Stimulated activated CD4-positive, alpha-beta T cell treated with anti-CD3 and anti-CD28 coated beads, Interleukin-1b, Interleukin-23, amount 100 ng/mL, for 48 hours (primary cell): Measurements from ENCODE around the gene ROCK2.

Source experiments
- DNase-seq: peaks from one replicate; pipeline ENCODE4 v3.0.0-alpha.2; 2020

ROCK2 gene

DNA sequence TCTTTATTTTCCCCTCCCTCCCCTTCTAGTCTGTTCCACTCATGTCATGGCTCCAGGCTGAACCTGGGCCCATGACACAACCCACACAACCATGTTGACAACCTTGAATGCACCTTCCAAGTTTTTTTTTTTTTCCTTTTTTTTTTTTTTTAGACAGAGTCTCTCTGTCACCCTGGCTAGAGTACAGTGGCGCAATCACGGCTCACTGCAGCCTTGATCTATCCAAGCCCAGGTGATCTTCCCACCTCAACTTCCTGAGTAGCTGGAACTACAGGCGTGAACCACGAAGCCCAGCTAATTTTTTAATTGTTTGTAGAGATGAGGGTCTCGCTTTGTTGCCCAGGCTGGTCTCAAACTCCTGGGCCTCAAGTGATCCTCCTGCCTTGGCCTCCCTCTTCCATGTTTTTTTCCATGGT is 21.9 kb upstream of the ROCK2 start:
- no peak for DNase-seq

DNA sequence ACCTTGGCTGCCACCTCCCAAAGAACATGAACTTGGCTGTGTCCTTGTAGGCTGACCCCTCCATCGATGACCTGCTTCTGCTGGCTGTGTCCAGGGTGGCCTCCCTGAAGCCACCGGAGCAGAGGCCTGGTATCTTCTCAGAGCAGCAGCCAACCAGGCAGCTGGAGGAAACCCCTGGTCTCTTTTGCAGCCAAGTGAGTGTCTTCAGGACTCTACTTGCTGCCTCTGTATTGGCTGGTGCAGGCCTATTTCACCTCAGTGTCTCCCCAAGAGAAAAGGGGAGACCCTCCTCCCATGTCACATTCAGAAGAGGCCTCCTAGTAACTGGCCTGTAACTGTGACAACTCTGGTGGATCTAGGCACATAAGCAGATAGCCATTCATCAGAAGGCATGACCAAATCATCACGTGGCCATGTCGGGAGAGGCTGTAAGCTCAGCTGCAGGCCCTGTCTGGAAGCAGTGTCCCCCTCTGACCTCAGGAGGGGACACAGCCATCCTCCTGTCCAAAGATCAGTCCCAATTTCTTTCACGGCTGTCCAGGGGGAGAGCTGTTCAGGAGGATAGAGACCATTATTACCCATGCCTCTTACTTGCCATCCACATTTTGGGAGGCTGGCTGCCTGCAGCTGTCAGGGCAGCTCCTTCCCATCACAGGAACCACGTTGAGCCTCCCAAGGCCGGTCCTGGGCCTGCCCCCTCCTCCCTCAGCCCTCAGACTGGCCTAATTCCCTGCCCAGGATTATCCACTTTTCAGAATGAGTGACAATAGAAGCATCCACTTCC is 20.9 kb upstream of the ROCK2 start:
- DNase-seq = no peak

DNA sequence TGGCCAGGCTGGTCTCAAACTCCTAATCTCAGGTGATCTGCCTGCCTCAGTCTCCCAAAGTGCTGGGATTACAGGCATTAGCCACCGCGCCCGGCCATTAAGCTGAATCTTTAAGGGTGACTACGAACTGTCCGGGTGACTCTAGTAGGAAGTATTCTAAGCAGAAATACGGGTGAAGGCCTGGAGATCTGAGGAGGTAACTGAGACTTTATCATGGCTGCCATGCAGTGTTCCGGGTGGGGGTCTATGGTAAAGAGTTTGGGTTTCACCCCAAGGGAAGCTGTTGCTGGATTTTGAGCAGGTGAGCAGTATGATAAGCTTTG is 20.1 kb upstream of the ROCK2 start:
- no peak for DNase-seq

DNA sequence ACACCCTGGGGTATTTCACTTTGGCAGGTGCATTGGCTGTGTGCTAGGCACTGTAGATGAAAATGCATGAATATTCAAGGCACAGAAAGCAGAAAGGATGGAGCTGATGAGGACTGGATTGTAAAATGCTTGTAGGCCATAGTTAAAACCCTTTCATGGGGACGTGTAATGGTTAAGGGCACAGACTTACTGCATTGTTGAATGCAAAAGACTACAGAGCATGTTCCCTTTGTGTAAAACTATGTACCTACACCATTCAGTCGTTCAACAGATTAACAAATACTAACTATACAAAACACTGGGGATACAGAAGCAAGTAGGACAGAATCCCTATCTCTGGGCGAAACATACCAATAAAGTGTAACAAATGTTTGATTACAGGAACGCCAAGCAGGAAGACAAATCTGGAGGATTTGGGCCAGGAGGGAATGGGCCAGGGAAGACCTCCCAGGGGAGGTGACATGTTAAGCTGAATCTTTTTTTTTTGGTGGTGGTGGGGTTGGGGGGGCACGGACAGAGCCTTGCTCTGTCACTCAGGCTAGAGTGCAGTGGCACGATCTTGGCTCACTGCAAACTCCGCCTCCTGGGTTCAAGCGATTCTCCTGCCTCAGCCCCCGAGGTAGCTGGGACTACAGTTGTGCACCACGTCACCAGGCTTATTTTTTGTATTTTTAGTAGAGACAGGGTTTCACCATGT is 19.6 kb upstream of the ROCK2 start:
- DNase-seq = no peak

DNA sequence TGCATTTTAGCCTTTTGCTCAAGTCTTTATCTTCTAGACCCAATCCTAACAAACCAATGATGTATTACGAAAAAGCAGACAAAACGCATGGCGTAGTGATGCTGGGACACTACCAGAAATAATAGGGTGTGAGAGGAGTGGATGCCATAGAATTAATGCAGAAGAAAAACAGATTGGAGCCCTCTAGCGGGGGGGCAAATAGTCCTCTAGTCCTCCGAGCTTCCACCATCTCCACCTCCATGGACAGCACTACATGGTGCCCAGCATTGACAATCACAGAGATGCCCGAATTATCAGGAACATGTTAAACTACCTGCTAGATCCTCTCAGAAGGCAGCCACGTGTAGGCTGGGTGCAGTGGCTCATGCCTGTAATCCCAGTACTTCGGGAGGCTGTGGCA is 15.4 kb upstream of the ROCK2 start:
- DNase-seq = no peak

DNA sequence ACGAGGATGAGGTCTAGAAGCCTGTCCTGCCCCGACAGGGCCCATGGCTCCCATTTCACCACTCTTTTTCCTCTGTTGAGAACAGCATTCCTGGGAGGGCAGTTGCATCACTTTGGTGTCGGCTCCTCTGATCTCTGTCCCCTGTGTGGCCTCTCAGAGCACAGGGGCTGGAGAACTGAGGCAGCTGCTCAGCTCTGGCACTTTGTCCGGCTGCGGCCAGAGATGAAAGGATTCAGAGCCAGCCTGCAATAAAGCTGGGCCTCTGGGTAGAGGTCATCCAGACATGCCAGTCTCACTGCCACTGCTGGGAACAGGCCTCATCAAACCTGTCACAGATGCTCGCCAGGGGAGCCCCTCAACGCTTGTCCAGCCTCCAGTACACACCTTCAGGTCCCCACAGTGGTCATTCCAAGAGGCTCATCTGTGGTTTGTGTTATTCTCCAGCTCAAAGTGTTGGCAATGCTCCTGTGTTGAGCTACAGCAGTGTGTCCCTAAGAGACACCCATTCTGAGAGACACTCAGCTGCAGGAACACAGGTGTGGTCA is 13.1 kb upstream of the ROCK2 start:
- no peak for DNase-seq

DNA sequence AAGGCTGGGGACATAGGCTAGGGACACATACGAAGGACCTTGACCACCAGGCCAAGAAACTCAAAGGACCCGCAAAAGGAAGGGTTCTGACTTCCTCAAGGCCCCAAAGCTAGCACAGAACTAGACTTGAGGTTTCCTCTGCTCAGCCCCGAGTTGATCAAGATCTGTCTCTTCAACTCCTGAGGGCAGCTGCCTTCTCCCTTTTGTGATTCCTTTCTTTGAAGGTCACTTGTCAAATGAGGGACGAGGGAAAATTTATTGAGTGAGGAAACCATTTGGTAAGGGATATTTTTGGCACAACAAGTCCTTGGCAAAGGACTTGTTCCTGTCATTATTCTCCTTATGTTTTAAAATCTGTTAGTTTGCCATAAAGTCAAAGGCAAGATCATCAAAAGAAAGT is 12.3 kb upstream of the ROCK2 start:
- no peak for DNase-seq

DNA sequence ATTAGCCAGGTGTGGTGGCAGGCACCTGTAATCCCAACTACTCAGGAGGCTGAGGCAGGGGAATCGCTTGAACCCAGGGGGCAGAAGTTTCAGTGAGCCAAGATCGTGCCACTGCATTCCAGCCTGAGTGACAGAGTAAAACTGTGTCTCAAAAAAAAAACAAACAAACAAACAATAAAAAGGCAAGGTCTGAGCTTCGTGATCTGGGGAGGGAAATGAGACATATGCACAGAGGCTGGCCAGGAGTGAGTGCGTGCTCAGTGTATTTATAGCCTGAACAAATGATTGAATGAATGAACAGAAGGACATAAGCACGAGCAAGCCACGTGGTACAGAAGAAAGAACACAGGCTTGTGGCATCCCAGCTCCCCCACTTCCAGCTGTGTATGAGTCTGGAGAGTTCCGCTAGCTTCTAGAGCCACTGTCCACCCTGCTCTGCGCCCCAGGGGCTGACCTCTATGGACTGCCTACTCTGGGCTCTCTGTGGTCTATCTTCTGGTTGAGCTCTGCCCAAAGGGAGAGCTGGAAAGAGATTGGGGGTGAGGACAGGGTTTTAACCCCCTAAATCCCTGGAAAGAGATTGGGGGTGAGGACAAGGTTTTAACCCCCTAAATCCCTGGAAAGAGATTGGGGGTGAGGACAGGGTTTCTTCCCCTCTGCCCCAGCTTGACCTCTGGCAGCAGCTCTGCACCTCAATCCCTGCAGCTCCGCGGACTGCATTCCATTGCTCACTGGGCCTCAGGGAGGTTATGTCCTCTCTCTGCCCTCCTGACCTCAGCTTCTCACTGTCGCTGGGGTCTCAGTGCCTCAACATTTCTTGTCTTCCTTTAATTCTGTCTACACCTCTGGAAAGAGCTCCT is 11.0 kb upstream of the ROCK2 start:
- no peak for DNase-seq

DNA sequence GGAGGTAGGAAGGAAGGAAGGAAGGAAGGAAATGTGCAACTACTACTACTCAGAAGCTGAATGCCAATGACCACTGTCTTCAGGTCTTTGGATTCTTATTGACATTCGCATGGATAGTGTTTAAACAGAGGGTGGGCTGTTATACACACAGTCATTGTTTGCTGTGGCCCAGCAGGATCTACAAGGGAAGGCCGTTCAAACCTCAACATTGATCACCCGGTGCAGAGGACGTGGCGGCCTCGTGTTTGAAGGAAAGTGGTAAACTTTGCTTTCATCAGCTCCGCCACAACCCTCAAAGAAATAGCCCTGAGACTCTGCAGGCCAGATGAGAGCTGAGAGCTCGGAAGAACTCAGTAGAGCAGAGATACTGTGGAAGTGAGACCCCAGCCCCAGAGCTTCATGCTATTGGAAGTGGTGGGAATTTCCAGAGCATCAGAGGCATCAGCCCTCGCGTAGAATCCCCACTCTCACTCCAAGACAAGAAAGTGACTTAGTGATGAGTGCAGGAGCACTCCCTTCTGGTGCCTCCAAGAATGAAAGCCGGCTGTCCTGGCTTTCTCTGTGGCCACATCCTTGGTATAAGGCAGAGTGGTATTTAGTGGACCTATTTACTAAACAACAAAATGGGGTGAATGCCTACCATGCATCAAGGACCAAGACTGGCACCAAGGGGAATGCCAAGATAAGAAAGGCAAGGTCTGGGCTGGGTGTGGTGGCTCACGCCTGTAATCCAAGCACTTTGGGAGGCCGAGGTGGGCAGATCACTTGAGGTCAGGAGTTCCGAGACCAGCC is 10.1 kb upstream of the ROCK2 start:
- DNase-seq = no peak

DNA sequence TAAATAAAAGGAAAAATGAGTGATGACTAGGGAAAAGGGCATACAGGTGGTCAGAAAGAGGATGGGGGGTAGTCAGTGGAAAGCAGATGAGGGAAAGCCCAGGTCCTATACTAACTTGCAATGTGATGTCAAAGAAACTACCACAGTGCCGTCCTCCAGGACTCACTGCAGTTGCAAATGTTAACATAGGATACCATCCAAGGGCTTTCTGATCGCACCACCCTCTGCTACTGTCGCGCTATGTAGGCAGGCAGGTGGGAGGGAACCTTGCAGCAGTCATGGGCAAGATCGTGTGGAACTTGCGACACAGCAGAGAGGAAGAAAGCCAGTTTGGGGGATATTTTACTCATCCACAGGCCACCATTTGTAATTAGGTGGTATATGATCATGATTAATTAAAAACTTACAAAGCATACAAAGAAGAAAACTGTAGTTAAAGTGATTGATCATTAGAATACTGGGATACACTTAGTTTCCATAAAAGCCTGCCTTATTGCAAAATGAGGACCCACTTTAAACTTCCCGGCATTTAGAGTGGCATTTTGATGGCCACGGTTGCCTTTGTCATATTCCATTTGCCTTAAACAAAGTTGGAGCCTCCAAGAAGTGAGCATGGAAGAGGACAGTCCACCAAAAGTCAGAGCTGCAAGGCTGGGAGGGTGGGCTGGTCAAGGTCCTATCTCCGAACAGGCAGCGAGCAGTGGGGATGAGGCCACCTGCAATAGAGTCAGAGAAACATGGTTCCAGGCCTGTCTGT is 8.5 kb upstream of the ROCK2 start:
- no peak for DNase-seq

DNA sequence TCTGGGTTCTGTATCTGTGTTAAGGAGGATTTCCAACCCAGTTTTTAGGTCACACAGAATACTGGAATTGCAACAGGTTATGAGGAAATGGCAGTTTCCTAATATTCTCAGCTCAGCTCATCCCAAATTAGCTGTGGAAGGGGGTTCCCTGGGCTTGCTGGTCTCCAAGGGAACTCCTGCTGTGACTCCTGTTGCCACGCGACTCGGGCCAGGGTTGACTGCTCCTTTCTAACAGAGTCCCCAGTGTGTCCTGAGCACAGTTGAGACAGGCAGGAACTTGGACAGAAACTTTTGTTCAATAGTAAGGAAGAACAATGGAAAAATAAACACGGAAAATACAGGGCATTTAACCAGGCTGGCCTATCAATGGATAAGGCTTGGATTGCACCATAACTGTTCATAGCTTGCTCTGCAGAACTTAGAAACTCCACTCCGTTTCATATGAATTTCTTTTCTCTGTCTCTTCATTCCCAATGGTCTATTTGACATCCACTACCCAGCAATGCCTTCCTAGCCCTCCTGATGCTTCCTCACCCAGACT is 3.8 kb upstream of the ROCK2 start:
- DNase-seq = no peak

DNA sequence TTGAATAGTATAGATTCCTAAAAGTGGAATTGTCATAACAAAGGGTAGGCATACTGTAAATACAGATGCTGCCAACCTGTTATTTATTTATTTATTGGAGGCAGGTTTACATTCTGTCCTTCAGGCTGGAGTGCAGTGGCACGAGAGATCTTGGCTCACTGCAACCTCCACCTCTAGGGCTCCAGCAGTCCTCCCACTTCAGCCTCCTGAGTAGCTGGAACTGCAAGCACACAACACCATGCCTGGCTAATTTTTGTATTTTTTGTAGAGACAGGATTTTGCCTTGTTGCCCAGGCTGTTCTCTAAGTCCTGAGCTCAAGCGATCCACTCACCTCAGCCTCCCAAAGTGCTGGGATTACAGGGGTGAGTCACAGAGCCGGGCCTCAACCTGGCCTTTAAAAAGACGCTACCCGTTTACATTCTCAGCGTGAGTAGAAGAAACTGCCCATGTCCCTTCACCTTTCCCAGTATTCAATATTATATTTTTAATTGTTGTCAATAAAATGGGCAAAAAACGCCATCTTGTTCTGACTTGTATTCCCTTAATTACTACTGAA is 3.0 kb upstream of the ROCK2 start:
- DNase-seq = no peak

DNA sequence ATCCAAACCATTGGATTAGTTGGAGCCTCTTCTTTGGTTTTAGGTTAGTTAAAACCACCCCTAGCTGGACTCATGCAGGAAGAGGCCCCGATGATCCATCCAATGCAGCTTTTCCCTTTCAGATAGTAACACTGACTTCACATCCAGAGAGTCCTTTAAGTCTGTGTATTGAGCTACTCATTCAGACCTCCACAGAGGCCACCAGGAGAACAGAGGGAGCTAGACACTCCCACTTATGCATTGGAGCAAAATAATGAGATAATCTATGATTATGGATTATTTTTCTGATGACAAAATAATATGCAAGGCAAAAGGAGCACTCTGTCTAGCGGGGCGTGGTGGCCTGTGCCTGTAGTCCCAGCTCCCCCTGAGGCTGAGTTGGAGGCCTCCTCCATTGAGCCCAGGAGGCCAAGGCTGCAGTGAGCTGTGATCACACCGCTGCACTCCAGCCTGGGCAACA is 1.6 kb upstream of the ROCK2 start:
- no peak for DNase-seq

DNA sequence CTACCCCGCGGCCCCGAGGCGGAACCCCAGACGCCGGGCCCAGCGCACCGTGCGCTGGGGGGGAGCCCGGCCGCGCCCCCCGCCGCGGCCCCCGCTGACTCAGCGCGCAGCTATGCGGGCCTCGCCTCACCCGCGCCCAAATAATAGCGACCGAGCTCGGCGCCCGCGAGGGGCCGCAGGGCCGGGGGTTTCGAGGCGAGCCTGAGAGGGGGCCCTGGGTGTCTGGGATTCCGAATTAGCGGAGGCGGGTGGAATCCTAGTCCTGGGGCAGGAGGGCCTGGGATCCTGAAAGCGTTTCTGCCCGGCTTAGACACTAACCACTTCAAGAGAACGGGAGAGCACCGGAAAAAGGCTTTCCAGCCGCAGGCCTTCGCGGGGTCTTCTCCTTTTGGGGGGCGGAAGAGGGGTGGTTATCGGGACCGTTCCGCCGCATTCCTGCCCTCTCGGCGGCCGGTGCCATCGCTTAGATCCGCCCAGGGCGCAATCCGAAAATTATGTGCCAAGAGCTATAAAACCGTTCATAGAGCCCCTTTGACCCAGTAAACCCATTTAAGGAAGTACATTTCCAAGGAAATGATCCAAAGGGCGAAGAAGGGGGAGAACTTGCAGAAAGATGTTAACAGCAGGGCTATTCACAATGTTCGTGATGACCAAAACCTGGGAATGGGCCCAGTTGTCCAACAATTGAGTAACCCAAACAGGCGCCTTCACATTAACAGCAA is 681 bp upstream of the ROCK2 start:
- peak; percentile 8 for DNase-seq

DNA sequence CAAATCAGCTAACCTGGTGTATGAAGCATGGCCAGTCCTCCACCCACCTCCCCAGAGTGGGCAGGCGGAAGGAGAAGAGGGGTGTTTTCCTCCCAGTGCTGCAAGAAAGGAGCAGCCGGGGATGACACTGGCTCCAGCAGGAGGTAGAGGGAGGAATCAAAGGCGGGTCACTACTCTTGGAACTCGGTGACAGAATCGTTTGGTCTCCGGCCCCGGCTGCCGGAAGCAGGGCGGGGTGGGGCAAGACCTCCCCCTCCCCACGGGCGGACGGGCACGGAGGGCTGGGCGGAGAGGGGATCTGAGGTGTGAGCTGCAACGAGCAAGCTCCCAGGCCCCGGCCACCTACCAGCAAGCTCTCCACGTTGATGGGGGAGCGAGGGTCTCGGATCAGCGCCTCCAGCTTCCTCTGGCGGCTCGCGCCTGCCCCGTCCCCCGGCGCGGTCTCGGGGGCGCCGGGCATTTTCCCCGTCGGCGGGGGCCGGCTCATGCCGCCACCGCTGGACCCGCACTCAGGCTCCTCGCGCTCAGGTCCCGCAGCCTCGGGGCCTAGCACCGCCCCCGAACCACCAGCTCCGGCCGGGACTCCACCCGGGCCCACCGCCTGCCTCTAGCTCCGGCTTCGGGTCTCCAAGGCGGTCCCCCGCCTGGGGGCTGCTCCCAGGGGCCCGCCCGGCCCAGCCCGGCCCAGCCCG is 640 bp downstream of the ROCK2 start:
- DNase-seq = peak; percentile 30

DNA sequence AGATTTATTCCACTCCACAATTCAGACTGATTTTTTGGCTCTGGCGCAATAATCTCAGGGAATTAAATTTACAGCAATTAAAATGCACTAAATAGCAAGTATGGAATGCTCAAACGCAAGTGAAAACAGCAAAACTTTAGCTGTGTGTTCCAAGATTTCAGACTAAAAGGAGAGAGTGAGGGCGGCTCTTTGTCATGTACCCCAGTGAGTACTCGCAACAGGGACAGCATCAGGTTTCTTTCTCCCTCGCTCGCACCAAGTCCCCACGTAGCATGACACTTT is 1.1 kb downstream of the ROCK2 start:
- no peak for DNase-seq

DNA sequence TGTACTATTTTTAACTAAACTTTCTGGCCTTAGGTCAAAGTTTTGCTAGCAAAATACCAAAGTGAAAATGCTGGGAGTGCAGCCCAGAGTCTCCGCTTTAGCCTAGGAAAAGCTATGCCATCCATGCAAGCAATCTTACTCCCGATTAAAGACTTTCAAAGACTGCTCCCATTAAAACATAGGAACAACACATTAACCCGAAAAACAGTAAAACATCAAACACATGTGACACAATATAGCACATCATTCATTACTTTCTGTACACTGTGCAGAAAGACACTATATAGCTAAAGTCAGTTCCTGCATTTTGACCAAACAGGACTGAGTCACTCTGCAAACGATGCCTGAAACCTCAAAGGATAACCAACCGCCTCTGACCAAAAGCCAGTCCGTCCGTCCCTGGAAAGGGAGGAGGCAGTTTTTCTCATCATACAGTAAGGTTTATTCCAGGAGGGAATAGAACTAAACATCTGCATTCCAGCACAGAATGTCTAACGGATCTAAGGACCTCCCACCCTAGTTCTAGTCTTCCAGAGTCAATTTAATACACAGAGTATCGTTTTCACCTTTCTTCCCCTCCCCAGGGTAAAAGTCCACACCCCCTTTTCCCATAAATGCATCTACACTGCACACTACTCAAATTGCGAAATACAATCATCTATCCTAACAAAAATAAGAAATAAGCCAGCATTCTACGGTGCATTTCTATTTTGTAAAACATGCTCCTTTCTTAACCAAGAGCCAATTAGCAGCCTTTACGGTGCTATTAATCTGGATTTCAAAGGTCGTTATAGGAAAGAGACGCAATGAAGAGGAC is 1.7 kb downstream of the ROCK2 start:
- no peak for DNase-seq

DNA sequence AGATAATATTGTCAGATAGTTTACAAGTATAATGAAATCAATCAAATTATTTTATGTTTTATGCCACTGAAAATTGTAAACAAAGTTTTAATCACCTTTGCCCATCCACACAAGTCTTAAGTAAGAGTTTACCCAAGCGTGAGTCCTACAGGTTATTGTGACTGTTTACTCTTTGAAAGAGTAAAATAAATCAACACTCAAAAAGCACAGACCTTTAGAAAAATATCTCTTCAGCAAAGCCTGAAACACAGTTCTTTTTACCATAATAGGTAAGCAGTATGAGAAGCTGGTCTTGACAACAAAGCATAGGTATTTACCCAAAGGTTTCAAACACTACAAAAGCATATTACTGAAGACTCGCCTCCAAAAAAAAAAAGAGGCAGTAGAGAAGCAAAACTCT is 3.7 kb downstream of the ROCK2 start:
- DNase-seq = no peak

DNA sequence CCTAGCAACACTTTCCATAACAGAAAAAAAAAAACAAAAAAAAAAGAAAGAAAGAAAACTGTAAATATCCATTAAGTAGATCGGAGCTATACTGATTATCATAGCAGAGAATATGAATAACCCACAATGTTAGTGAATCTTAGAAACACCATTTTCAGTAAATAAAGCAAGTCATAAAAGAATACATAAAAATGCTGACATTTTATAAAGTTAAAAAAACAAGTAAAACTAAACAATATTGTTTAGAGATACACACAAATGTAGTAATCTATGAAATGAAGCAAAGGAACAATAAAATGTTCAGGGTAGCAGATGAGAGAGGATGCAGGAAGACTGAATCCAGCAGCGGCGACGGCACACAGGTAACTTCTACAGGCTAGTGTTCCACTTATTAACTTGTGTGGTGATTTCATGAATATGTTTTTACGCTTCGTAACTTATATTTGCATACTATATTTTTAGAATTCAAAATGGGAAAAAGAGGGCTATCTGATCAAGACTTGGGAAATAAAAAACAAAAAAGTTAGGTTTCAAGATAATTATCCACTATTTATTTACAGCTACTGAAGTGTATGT is 4.8 kb downstream of the ROCK2 start:
- DNase-seq = no peak
